SK-N-SH treated with all-trans-retinoic acid at 6 μM for 48 hours (cell line): ENCODE results near the gene VSNL1.
A peak's percentile ranks its signal among the peaks of the same experiment; 100 is the strongest.

ENCODE experiments used
- ATAC-seq: fragments of 200-7000 bp; cut with Tn5 transposase; 3 replicates; pipeline ENCODE4 v1.9.1; 2020; ENCODE audit warnings: mild to moderate bottlenecking, moderate library complexity
- ARNTL ChIP-seq: fragments of 450-650 bp; formaldehyde crosslinking; IDR thresholded peaks from 2 replicates; pipeline ENCODE4 v1.5.0; 2020; ENCODE audit warnings: low read depth, mild to moderate bottlenecking, moderate library complexity, borderline replicate concordance
- BACH2 ChIP-seq: fragments of 250-450 bp; sonication (Bioruptor Pico); IDR thresholded peaks from 2 replicates; pipeline ENCODE4 v1.9.0; 2021; ENCODE audit warnings: mild to moderate bottlenecking, borderline replicate concordance
- CREB5 ChIP-seq: fragments of 250-450 bp; sonication (Bioruptor Pico); IDR thresholded peaks from 2 replicates; pipeline ENCODE4 v1.5.1; 2020; ENCODE audit warnings: low read depth, mild to moderate bottlenecking, moderate library complexity
- CSDC2 ChIP-seq: fragments of 250-450 bp; sonication (Bioruptor Pico); IDR thresholded peaks from 2 replicates; pipeline ENCODE4 v1.5.0; 2020; ENCODE audit warnings: mild to moderate bottlenecking, moderate library complexity
- CSRNP3 ChIP-seq: fragments of 250-450 bp; sonication (Bioruptor Pico); IDR thresholded peaks from 2 replicates; pipeline ENCODE4 v1.5.1; 2021; ENCODE audit warnings: mild to moderate bottlenecking, moderate library complexity
- ESRRG ChIP-seq: fragments of 250-450 bp; sonication (Bioruptor Pico); IDR thresholded peaks from 2 replicates; pipeline ENCODE4 v1.6.1; 2021; ENCODE audit warnings: mild to moderate bottlenecking
- GLIS3 ChIP-seq: fragments of 250-450 bp; sonication (Bioruptor Pico); IDR thresholded peaks from 2 replicates; pipeline ENCODE4 v1.5.0; 2020; ENCODE audit warnings: mild to moderate bottlenecking, moderate library complexity
- ISL1 ChIP-seq: fragments of 250-450 bp; sonication (Bioruptor Pico); IDR thresholded peaks from 2 replicates; pipeline ENCODE4 v2.1.2; 2022; ENCODE audit warnings: mild to moderate bottlenecking, moderate library complexity
- OSR1 ChIP-seq: fragments of 250-450 bp; sonication (Bioruptor Pico); IDR thresholded peaks from 2 replicates; pipeline ENCODE4 v1.8.0; 2022; ENCODE audit warnings: moderate library complexity, mild to moderate bottlenecking, inconsistent platforms
- PATZ1 ChIP-seq: fragments of 250-450 bp; sonication (Bioruptor Pico); IDR thresholded peaks from 2 replicates; pipeline ENCODE4 v1.8.0; 2020; ENCODE audit warnings: mild to moderate bottlenecking, moderate library complexity, borderline replicate concordance
- POU6F1 ChIP-seq: fragments of 250-450 bp; sonication (Bioruptor Pico); IDR thresholded peaks from 2 replicates; pipeline ENCODE4 v1.8.0; 2021; ENCODE audit warnings: low read depth, mild to moderate bottlenecking, moderate library complexity, borderline replicate concordance
- PPARA ChIP-seq: fragments of 250-450 bp; sonication (Bioruptor Pico); IDR thresholded peaks from 2 replicates; pipeline ENCODE4 v1.5.0; 2020; ENCODE audit warnings: mild to moderate bottlenecking, borderline replicate concordance
- RARB ChIP-seq: fragments of 250-450 bp; sonication (Bioruptor Pico); IDR thresholded peaks from 2 replicates; pipeline ENCODE4 v1.8.0; 2021; ENCODE audit warnings: mild to moderate bottlenecking, moderate library complexity
- SNAI2 ChIP-seq: fragments of 250-450 bp; sonication (Bioruptor Pico); IDR thresholded peaks from 2 replicates; pipeline ENCODE4 v1.5.0; 2020; ENCODE audit warnings: mild to moderate bottlenecking, moderate library complexity
- TCF4 ChIP-seq: fragments of 250-450 bp; sonication (Bioruptor Pico); IDR thresholded peaks from 2 replicates; pipeline ENCODE4 v1.8.0; 2021; ENCODE audit warnings: mild to moderate bottlenecking, moderate library complexity, borderline replicate concordance
- TOX ChIP-seq: fragments of 250-450 bp; sonication (Bioruptor Pico); IDR thresholded peaks from 2 replicates; pipeline ENCODE4 v1.8.0; 2021; ENCODE audit warnings: mild to moderate bottlenecking, moderate library complexity, borderline replicate concordance
- ZC3H10 ChIP-seq: fragments of 250-450 bp; sonication (Bioruptor Pico); IDR thresholded peaks from 2 replicates; pipeline ENCODE4 v1.5.1; 2021; ENCODE audit warnings: mild to moderate bottlenecking, moderate library complexity
- ZFP3 ChIP-seq: fragments of 250-450 bp; sonication (Bioruptor Pico); IDR thresholded peaks from 2 replicates; pipeline ENCODE4 v1.5.0; 2020; ENCODE audit warnings: mild to moderate bottlenecking, moderate library complexity
- ZFP30 ChIP-seq: fragments of 450-650 bp; formaldehyde crosslinking; IDR thresholded peaks from 2 replicates; pipeline ENCODE4 v1.5.0; 2022; ENCODE audit warnings: mild to moderate bottlenecking, moderate library complexity
- ZNF565 ChIP-seq: fragments of 450-650 bp; formaldehyde crosslinking; conservative IDR thresholded peaks from 2 replicates; pipeline ENCODE4 v1.5.0; 2020; ENCODE audit warnings: low read depth, mild to moderate bottlenecking, moderate library complexity
- ZNF70 ChIP-seq: fragments of 450-650 bp; formaldehyde crosslinking; IDR thresholded peaks from 2 replicates; pipeline ENCODE4 v1.5.0; 2020; ENCODE audit warnings: mild to moderate bottlenecking, moderate library complexity
- ZNF8 ChIP-seq: fragments of 450-650 bp; formaldehyde crosslinking; IDR thresholded peaks from 2 replicates; pipeline ENCODE4 v1.5.0; 2020; ENCODE audit warnings: mild to moderate bottlenecking, moderate library complexity

The VSNL1 gene

GRCh38 chr2:17571681-17572080 lies 31.2 kb downstream of the VSNL1 start (continued):
- no peak for TF ChIP-seq TOX (CRISPR knock-in tag)
- TF ChIP-seq PPARA (CRISPR knock-in tag): no peak
- no peak for TF ChIP-seq CSRNP3 (CRISPR knock-in tag)
- no peak for TF ChIP-seq ZNF565

- ATAC-seq: peak; percentile 46; the same call in 1 of the 3 replicates
- TF ChIP-seq RARB (CRISPR knock-in tag) (no peak), ZC3H10 (CRISPR knock-in tag) (no peak), GLIS3 (no peak), ISL1 (CRISPR knock-in tag) (no peak), ESRRG (no peak)
These were observed 32.7 kb downstream of the VSNL1 start for GRCh38 chr2:17573085-17573803.

- no peak for ATAC-seq
- TF ChIP-seq GLIS3 (no peak), ISL1 (CRISPR knock-in tag) (no peak), POU6F1 (CRISPR knock-in tag) (no peak), ZNF8 (CRISPR knock-in tag) (no peak)
These were observed 33.3 kb downstream of the VSNL1 start for GRCh38 chr2:17573804-17574175.

GRCh38 chr2:17574406-17575073 lies 34.0 kb downstream of the VSNL1 start:
- no peak for ATAC-seq
- TF ChIP-seq BACH2 (CRISPR knock-in tag): no peak
- TF ChIP-seq CREB5: no peak
- no peak for TF ChIP-seq TOX (CRISPR knock-in tag)
- no peak for TF ChIP-seq ARNTL (CRISPR knock-in tag)
- TF ChIP-seq RARB (CRISPR knock-in tag): no peak
- no peak for TF ChIP-seq GLIS3
- TF ChIP-seq ZNF565: no peak
- TF ChIP-seq SNAI2 (CRISPR knock-in tag): no peak
- no peak for TF ChIP-seq ZNF70 (CRISPR knock-in tag)
- TF ChIP-seq ZFP30: no peak
- TF ChIP-seq PPARA (CRISPR knock-in tag): no peak
- no peak for TF ChIP-seq OSR1 (CRISPR knock-in tag)
- TF ChIP-seq PATZ1 (CRISPR knock-in tag): no peak
- TF ChIP-seq TCF4 (CRISPR knock-in tag): no peak
- TF ChIP-seq ZNF8 (CRISPR knock-in tag): no peak

- no peak for ATAC-seq
- TF ChIP-seq CSDC2 (CRISPR knock-in tag) (no peak), ZFP3 (CRISPR knock-in tag) (no peak), OSR1 (CRISPR knock-in tag) (no peak), CREB5 (no peak), ZFP30 (no peak), CSRNP3 (CRISPR knock-in tag) (no peak), TOX (CRISPR knock-in tag) (no peak), ISL1 (CRISPR knock-in tag) (no peak), ZC3H10 (CRISPR knock-in tag) (no peak), ZNF70 (CRISPR knock-in tag) (no peak), ZNF565 (no peak)
These were observed 36.3 kb downstream of the VSNL1 start for GRCh38 chr2:17576802-17577201.
